GM21360 (cell line): ENCODE measurements around the gene KRTAP2-3.
"Not testable (repeated sequence)": the region's sequence is repeated elsewhere in the genome, so short reads cannot be mapped to it uniquely, and the experiment has no call there.

Source experiments
- ATAC-seq: cut with Tn5 transposase; IDR thresholded peaks from one replicate; pipeline ENCODE4 v1.9.1; 2021; ENCODE audit warnings: mild to moderate bottlenecking, moderate library complexity; ENCODE audit not compliant: unreplicated experiment

KRTAP2-3 gene

DNA sequence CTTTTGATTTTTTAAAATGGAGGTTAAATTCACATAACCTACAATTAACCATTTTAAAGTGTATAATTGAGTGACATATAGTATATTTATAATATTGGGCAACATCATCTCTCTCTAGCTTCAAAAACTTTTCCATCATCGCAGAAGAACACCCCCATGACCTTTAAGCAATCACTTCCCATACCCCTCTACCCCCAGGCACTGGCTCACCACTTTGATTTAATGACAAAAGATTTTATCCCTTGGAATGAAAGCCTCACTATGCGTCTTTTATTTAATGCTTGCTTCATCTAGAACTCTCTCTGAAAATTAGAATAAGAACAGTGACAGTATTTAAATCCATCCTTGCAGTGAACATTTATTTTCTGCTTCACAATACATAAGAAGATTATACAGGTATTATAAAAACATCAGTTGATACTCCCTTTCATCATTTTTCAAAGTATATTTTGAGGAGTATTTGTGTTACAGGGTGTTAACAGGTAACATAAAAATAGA, 22.0 kb downstream of the KRTAP2-3 start:
- no peak for ATAC-seq

DNA sequence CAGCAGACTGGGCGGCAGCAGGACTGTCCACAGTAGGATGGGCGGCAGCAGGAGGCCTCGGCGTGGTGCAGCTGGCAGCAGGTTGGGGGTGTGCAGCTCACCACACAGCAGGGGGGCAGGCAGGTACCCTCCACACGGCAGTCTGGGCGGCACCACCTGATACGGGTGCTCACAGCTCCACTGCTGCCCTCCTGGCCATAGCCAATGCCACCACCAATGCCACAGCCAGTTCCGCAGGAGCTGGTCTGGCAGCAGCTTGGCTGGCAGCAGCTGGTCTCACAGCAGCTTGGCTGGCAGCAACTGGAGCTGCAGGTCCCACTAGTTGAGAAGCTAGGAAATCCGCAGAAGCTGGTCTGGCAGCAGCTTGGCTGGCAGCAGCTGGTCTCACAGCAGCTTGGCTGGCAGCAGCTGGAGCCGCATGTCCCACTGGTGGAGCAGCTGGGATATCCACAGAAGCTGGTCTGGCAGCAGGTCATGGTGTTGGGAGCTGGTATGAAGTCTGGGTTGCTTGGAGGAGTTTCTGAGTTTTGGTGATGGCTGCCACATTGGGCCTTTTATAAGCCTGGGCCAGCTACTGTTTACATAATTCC, 25.5 kb downstream of the KRTAP2-3 start, which contains the start of gene KRTAP1-3:
TSS of gene KRTAP1-3 (minus strand) at position 529 of the 590 bp plus-strand sequence. CDS start at position 476, 53 bp downstream.
- not testable (repeated sequence) for ATAC-seq

- ATAC-seq = no peak
Observed at GRCh38 chr17:41029633-41030245, 30.2 kb downstream of the KRTAP2-3 start, which contains the start of gene KRTAP1-4. Gene KRTAP1-4, minus strand, starts transcription at chr17:41030195. Its CDS starts 117 bp downstream, at chr17:41030078.

DNA sequence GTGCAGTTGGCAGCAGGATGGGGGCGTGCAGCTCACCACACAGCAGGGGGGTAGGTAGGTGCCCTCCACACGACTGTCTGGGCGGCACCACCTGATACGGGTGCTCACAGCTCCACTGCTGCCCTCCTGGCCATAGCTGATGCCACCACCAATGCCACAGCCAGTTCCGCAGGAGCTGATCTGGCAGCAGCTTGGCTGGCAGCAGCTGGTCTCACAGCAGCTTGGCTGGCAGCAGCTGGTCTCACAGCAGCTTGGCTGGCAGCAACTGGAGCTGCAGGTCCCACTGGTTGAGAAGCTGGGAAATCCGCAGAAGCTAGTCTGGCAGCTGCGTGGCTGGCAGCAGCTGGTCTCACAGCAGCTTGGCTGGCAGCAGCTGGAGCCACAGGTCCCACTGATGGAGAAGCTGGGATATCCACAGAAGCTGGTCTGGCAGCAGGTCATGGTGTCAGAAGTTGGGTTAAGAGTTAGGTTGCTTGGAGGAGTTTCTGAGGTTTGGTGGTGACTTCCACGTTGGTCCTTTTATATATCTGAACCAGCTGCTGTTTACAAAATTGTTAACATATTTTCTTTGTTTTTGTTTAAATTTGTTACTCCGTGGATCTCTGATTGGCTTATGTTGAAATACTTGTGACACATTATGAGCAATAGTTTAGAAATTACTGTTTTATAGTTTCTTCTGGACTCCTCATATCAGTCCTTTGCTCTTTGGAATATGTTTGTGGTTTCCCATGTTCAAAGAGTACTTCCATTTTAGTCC, 33.0 kb downstream of the KRTAP2-3 start, which contains the start of gene KRTAP1-5:
TSS of gene KRTAP1-5 (minus strand) at position 494 of the 757 bp plus-strand sequence. CDS start at position 441, 53 bp downstream.
- ATAC-seq = no peak

DNA sequence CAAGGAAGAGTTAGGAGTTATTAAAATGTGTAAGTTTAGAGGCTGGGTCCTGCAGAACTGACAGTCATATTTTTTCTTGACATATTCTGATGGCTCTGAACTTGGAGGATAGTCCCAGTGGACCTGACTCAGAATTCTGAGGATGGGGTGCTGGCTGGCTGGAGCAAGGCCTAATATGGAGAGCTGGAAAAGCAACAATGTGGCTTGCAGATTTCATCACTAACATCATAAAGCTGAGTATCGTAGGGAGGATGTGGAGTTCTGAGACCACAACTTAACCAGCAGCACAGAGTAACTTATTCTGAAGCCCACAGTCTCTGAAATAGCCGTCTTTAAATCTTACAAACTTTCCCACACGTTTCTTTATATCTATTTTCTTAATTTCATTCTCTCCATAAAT, 35.2 kb downstream of the KRTAP2-3 start:
- no peak for ATAC-seq

DNA sequence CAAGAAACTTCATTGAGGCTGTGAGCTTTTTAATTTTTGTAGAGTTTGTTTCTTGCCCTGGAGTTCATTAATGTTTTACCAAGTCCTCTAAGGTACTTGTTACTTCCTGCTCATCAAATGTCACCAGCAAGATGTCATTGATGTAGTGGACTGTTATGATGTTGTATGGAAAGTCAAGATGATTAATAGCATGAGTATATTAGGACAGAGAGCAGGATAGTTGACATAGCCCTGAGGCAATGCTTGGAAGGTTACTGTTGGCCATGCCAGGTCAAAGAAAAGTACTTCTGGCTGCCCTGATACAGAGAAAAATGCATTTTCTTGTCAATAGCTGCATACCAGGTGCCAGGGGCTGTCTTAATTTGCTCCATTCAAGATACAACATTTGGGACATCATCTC, 39.6 kb downstream of the KRTAP2-3 start:
- ATAC-seq = no peak

- no peak for ATAC-seq
Observed at GRCh38 chr17:41019415-41019814, 40.5 kb downstream of the KRTAP2-3 start.

DNA sequence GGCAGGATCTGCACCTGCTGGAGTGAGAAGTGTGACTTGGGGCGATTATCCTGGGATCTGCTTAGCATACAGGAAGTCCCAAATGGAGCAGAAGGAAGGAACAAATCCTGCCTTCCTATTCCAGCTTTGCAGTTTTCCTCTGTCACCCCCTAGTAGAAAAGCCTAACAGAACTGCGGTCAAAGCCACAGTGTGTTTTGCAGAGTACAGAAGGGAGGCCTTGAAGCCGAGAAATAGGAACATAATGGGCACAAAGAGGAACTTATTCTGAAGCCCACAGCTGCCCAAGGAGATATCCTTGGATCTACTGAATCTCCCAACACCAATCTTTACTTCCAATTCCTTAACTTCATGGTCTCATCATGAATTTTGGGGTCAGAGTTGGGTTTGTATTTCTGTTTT, 41.4 kb downstream of the KRTAP2-3 start:
- ATAC-seq = no peak

GRCh38 chr17:41016578-41017215, 43.2 kb downstream of the KRTAP2-3 start:
- ATAC-seq = no peak

DNA sequence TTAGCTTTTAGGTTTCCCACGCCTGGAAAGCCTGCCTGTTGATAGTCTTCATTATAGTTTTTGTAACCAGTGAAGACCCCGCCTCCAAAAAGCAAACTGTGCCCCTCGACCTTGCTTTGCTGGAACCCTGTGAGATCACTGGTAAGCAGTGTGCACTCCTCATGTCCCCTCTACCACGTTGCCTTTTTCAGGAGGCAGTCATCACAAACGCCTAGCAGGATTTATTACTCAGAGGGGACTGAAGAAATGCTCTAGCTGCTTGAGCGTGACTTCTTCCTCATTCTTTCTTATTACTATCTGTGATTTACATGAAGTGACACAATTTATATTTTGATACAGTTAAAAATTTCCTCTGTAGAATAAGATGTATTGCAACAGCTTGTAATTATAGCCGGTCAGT, 44.5 kb downstream of the KRTAP2-3 start:
- no peak for ATAC-seq

GRCh38 chr17:41013606-41014005, 46.3 kb downstream of the KRTAP2-3 start:
- no peak for ATAC-seq

DNA sequence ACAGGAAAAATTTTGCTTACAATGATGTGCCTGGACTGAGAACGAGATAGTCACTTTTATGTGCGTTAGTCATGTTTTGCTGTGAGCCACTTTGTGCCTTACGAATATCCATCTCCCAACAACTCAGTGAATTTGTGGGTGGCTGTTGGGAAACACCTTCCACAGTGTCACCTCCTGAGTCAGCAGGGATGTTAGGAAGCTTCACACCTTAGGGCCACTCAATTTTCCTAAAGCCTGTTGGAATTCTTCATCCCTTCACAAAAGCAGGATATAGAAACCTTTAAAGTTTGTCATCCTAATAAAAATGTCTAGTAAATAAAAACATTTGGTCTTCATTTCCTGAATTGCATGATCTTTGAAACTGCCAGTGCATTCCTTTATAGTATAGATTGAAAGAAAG, 46.7 kb downstream of the KRTAP2-3 start:
- ATAC-seq = no peak

- ATAC-seq = no peak
Observed at GRCh38 chr17:41012326-41013120, 47.4 kb downstream of the KRTAP2-3 start.

DNA sequence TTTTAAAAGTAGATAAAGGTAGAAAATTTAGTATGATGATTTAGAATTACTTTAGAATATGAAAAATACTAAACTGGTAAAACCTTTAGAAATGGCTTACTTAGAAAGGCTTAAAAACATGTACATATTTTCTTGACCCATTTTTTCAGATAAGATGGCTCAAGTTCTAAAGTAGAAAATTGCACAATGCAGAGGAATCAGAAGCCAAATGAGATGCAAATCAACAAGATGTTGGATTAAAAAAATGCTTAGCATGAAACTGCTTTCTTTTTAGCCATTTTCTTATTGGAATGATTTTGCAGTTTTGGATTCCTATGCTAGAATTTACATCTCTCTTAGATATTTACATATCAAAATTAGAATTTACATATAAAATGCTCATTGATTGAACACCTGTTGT, 49.5 kb downstream of the KRTAP2-3 start:
- ATAC-seq = no peak

DNA sequence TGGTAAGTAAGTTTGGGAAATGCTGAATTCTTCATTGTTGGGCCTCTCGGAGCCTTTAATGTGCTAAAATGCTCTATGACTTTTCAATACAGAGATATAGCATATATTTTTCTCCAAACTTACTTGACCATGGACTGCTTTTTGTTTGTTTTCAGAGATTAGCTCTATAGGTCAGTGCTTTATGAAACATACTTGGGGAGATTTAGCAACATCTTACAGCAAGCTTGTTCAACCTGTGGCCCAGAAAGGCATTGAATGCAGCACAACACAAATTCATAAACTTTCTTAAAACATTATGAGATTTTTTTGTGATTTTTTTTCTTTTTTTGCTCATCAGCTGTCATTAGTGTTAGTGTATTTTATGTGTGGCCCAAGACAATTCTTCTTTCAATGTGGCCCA, 50.0 kb downstream of the KRTAP2-3 start:
- no peak for ATAC-seq

DNA sequence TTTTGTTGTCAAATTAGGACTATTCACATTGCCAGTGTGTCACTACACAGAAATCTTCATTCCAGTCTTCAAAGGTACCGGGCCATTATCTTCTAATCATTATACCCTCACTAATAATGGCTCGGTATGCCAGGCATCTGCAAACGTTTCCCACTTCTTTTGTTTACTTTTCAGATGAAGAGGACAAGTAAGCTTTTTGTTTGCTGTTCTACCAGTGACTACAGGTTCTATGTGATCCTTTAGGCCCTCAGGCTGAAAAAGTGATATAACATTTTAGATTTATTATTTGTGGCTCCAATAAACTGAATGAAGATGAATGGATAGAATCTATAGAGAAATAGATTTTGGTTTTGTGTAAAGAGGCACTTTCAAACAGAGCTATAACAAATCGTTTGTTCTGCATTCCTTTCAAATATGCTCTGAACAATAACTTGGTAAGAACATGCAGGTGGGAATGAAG, 50.6 kb downstream of the KRTAP2-3 start:
- ATAC-seq = no peak
